Right atrium auricular region (tissue), 2 donors: ENCODE results near the gene OR51L1. TPM values are rescaled to one million over a fixed set of nuclear protein-coding genes. Genes with fewer than 3 reads are reported as not detected.
"Not testable (repeated sequence)": the region's sequence is repeated elsewhere in the genome, so short reads cannot be mapped to it uniquely, and the experiment has no call there.

Source experiments
- DNase-seq: peaks from one replicate; pipeline ENCODE4 v3.0.0-alpha.2; 2019; ENCODE audit warnings: low spot score
- H3K27ac ChIP-seq, 2 donors: fragments of 200-600 bp; sonication (generic); 1 replicate in 1 of 2; 2 replicates in 1 of 2; pipeline ENCODE4 v1.5.1; 2016 to 2019
- H3K27me3 ChIP-seq, 2 donors: fragments of 200-600 bp; sonication (generic); one replicate each; pipeline versions ENCODE4 v1.5.1 to v1.6.0; 2017 to 2019
- H3K36me3 ChIP-seq: fragments of 200-600 bp; sonication (generic); one replicate; pipeline ENCODE4 v1.5.1; 2016
- H3K4me1 ChIP-seq, 2 donors: fragments of 200-600 bp; sonication (generic); one replicate each; pipeline versions ENCODE4 v1.5.1 to v1.6.0; 2017 to 2019
- H3K4me3 ChIP-seq, 2 donors: fragments of 200-600 bp; sonication (generic); 1 replicate in 1 of 2; 2 replicates in 1 of 2; pipeline ENCODE4 v1.5.1; 2017 to 2019; ENCODE audit warnings: mild to moderate bottlenecking in 1 of 2, moderate library complexity in 1 of 2
- H3K9me3 ChIP-seq, 2 donors: fragments of 200-600 bp; sonication (generic); one replicate each; pipeline ENCODE4 v1.5.1; 2019
- total RNA-seq, 2 donors: library from RNA; depleted of rRNA; stranded (reverse); fragments of >200 nt; gene quantifications; one replicate each; pipeline ENCODE4 v1.1.0, GENCODE V29; 2016
- TF ChIP-seq, protein P1 (sequence below), 2 donors: fragments of 200-600 bp; sonication (generic); IDR thresholded peaks; one replicate each; pipeline ENCODE4 v1.5.1; 2019; ENCODE audit warnings: antibody characterized with exemption in 2 of 2

OR51L1 gene, protein sequence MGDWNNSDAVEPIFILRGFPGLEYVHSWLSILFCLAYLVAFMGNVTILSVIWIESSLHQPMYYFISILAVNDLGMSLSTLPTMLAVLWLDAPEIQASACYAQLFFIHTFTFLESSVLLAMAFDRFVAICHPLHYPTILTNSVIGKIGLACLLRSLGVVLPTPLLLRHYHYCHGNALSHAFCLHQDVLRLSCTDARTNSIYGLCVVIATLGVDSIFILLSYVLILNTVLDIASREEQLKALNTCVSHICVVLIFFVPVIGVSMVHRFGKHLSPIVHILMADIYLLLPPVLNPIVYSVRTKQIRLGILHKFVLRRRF
- not detected for total RNA-seq

DNA sequence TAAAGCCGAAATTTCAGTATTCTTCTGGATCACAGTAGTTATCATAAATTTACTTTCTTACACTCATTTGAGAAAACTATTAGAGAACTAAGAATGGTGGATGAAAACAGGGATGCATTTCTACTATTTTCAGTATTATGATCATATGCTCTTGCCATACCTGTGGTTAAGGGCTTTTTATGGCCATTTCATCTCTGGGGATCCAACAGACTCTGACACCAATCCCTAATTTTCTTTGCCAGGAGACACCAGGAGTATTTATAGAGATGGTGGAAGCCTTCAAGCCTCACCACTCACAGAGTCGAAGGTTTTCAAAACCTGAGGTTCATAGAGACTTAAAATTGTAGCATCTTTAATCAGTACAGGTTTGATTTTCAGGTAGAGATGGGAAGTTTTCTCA lies at the start of gene OR51L1:
Gene OR51L1, plus strand, starts transcription at position 301 of the 400 bp plus-strand sequence. CDS start 4,132 bp downstream, outside the sequence.
- Histone ChIP-seq H3K9me3 (no peaks in the 10 kb centered on the region), H3K36me3 (no peaks in the 10 kb centered on the region), H3K27me3 (no peaks in the 10 kb centered on the region), H3K27ac (no peak within 1 kb of the TSS), H3K4me3 (no peak within 1 kb of the TSS), H3K4me1 (no peaks in the 10 kb centered on the region)
- TF ChIP-seq, protein P1, sequence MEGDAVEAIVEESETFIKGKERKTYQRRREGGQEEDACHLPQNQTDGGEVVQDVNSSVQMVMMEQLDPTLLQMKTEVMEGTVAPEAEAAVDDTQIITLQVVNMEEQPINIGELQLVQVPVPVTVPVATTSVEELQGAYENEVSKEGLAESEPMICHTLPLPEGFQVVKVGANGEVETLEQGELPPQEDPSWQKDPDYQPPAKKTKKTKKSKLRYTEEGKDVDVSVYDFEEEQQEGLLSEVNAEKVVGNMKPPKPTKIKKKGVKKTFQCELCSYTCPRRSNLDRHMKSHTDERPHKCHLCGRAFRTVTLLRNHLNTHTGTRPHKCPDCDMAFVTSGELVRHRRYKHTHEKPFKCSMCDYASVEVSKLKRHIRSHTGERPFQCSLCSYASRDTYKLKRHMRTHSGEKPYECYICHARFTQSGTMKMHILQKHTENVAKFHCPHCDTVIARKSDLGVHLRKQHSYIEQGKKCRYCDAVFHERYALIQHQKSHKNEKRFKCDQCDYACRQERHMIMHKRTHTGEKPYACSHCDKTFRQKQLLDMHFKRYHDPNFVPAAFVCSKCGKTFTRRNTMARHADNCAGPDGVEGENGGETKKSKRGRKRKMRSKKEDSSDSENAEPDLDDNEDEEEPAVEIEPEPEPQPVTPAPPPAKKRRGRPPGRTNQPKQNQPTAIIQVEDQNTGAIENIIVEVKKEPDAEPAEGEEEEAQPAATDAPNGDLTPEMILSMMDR (IDR thresholded peaks at IDR 0.05) = no peak
- no peak for DNase-seq

DNA sequence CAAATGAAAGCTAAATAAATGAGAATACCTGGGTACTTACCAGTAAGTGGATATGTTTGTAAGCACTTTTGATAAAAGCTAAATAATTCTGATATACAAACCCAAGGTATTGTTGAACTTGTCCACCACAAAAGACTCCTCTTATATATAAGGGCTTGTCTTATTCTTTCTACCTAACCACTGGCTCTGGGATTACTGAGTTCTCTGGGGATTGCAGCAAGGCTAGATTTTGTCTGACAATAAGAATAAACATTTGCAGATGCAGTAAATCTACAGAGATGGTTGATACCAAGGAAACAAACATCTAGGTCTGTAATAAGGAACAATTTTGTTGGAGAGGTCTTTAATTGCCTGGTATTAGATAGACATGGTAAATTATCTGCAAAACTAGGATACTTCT lies 47.1 kb upstream of the OR51L1 start, which contains the start of gene OR51A4:
Gene OR51A4, minus strand, starts transcription at position 101 of the 400 bp plus-strand sequence. CDS start 505 bp downstream, outside the sequence.
- no peaks in the 10 kb centered on the region for H3K4me1 ChIP-seq
- no peak within 1 kb of the TSS for H3K27ac ChIP-seq
- H3K36me3 ChIP-seq = no peaks in the 10 kb centered on the region
- no peaks in the 10 kb centered on the region for H3K9me3 ChIP-seq
- no peak for DNase-seq
- no peak within 1 kb of the TSS for H3K4me3 ChIP-seq
- TF ChIP-seq, protein P1 (IDR thresholded peaks at IDR 0.05) = no peak
- no peaks in the 10 kb centered on the region for H3K27me3 ChIP-seq

DNA sequence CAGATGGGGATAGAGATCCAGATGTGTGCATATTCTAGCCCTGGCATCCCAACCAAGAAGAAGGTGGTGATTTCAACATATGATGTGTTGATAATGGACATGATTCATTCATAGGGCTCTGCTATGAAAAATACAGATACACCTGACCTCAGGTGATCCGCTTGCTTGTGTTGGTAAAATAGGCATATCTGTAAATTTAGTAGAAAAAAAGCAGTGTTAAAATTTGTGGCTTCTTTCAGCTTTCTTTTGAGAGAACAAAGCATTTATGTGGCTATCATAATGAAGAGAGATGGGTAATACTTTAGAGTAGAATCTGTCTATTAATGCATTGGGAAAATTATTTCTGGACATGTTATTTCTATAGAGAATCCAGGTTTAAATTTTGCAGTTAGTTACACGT lies 39.0 kb upstream of the OR51L1 start, which contains the start of gene OR51A2:
Gene OR51A2, minus strand, starts transcription at position 101 of the 400 bp plus-strand sequence. Its CDS starts 0 bp downstream, at position 101.
- H3K27me3 ChIP-seq, H3K4me3 ChIP-seq, H3K27ac ChIP-seq, H3K36me3 ChIP-seq, H3K4me1 ChIP-seq, DNase-seq, H3K9me3 ChIP-seq: not testable (repeated sequence)

DNA sequence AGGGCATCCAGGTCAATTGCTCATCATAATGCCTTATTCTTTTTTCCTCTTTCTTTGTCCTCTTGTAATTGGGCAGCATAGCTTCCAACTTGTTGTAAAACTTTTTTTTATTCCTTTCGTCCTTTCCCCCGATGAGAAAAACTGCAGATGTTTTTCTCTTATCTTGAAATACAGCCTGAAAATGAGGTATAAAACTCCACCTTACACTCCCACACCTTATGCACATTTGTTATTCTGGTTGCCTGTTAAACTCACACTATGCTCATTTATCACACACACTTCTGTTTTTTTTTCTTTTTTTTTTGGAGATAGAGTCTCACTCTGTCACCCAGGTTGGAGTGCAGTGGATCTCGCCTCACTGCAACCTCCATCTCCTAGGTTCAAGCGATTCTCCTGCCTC lies 37.3 kb upstream of the OR51L1 start:
- TF ChIP-seq, protein P1 (IDR thresholded peaks at IDR 0.05) = no peak
- no peaks in the 10 kb centered on the region for H3K27me3 ChIP-seq
- H3K4me1 ChIP-seq = no peaks in the 10 kb centered on the region
- no peaks in the 10 kb centered on the region for H3K36me3 ChIP-seq
- no peaks in the 10 kb centered on the region for H3K9me3 ChIP-seq
- H3K4me3 ChIP-seq = no peak overlapping the region
- no peak overlapping the region for H3K27ac ChIP-seq
- DNase-seq = no peak

DNA sequence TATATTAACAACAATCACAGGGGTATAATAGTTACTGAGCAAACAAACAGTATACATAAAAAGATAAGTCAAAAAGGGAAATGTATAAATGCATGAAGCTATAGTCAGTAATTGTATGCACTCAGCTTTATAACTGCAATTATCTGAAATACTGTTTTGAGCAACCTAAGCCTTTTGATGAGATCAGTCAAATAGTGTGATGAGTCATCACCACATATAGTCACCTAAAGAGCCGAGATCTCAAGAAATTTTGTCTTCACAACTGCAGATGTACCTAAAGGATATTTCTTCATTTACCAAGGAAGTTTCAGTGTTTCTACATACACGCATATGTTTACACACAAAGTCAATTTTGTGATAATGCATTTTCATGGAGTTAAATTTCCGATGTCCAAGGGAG lies 33.8 kb upstream of the OR51L1 start:
- Histone ChIP-seq H3K27me3 (no peaks in the 10 kb centered on the region), H3K27ac (no peak overlapping the region), H3K4me1 (no peaks in the 10 kb centered on the region), H3K9me3 (peaks cover 0 to 6% of the 10 kb centered on the region in 2 donors), H3K36me3 (no peaks in the 10 kb centered on the region), H3K4me3 (no peak overlapping the region)
- no peak for DNase-seq
- TF ChIP-seq, protein P1 (IDR thresholded peaks at IDR 0.05) = no peak

DNA sequence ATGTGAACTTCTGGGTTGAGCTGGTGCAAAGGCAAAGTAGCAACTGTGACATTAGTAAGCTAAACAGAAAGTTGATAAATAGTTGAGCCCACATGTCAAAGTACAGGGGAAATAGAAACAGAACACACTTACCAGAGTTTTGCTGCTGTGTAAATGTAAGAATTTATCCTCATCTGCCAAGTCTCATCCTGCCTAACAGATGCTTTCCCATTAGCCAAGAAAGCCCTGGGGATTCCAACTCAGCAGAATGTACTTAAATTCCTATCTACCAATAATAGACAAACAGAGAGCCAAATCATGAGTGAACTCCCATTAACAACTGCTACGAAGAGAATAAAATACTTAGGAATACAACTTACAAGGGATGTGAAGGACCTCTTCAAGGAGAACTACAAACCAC lies 31.8 kb upstream of the OR51L1 start:
- Histone ChIP-seq H3K9me3 (peaks cover 0 to 6% of the 10 kb centered on the region in 2 donors), H3K27ac (no peak overlapping the region), H3K36me3 (no peaks in the 10 kb centered on the region), H3K27me3 (no peaks in the 10 kb centered on the region), H3K4me3 (no peak overlapping the region), H3K4me1 (no peaks in the 10 kb centered on the region)
- DNase-seq = no peak
- TF ChIP-seq, protein P1 (IDR thresholded peaks at IDR 0.05) = no peak
